SW480 (cell line): Measurements from ENCODE around the gene SRCAP.

Source experiments
- DNase-seq: peaks from one replicate; pipeline ENCODE4 v3.0.0-alpha.2; 2016; ENCODE audit warnings: low spot score

SRCAP gene

DNA sequence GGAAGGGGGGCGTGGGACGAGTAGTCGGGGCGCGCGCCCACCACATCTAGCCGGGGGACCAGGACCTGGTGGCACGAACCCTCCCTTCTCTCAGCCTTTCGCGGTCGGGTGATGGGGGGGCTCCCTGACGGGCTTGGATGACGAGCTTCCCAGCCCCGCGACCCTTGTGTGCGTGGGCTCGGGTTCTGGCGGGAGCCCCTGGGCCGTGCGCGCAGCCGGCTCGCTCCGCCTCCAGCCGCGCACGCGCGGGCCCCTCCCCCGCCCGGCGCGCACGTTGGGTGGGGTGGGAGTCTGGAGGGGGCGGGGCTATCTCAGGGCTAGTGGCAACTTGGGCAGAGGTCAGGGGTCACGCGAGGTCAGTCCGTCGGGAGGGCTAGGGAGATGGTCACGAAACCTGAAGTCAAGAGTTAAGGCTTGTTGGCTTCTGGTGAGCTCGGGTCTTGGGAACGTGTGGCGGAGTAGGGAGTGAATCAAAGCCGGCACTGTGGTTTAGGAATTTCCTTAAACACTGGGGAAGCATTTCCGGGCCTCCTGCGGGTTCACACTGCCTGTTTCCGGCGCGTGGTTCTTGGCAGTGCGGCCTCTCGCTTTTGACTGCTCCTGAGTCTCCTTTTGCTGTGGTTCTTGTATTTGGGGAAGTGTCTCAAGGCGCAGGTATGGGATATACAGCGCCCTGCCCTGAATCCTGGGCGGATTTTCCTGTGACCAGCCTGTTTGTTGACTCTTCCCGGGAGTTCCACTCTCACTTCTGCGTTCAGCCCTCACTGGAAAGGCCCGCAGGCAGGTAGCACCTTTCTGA, at the start of gene SRCAP:
Gene SRCAP, plus strand, starts transcription at position 356 of the 799 bp plus-strand sequence. CDS start 1,654 bp downstream, outside the sequence.
- peak; percentile 65 for DNase-seq

DNA sequence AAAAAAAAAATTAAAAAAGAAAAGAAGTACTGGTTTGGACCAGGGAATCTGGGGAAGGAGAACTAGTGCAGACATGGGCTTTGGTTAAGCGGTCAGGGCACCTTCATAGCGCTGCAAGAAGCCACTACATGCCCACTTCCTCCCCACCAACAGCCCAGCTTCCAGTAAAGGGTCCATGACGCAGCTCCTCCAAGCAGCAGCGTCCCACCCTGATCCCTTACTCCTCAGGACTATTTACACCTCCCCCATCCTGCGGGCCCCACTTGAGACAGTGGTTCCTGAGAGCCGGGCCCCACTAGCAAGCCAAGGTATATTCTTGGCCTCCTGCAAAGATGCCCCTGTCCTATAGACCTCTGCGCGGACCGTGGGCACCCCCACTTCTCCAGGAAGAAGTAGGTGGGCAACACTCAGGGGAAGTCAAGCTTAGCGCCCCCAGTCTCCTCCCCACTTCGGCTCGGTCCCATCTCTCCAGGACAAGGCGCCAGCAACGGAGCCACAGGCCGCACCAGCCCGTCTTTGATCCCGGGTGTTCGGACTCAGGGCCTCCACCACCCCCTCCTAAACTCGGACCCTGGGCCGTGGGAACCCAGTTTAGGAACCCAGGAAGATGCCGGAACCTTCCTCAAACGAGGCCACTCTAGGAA, 49.1 kb upstream of the SRCAP start:
- no peak for DNase-seq

DNA sequence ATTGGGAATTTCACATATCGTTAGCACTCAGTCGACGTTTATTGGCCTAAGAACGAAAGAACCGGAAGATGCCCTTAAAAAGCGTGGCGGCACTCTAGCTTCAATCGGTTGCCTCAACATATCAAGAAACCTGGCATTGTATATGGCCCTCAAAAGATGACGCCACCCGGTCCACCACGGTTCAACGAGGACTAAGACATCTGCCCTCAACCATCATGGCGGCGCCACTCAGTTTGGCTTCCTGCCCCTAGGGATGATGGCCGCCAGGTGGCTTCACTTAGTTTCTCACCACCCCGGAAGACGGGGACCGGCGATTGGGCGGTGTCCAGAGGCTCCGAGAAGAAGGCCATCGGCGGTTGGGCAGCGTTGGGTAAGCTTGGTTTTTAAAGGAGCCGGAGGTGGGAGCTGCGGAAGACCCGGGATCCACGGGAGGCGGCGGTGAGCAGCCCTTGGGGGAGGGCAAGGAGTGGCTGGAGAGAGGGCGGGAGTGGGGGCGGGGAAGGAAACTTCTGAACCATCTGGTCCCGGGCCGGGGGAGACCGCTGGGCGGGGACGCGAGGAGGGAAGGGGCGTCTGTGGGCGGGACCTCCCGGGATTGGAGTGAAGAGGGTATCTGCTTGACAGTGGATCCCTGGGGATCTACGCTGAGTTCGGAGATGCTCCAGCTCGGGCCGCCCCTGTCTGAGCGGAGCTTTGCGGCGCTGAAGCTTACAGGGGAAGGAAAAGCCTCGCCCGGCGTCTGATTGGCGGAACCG, 48.4 kb upstream of the SRCAP start, which contains the start of gene PRR14:
Gene PRR14, plus strand, starts transcription at position 592 of the 755 bp plus-strand sequence. CDS start 686 bp downstream, outside the sequence.
- peak; percentile 99 for DNase-seq

DNA sequence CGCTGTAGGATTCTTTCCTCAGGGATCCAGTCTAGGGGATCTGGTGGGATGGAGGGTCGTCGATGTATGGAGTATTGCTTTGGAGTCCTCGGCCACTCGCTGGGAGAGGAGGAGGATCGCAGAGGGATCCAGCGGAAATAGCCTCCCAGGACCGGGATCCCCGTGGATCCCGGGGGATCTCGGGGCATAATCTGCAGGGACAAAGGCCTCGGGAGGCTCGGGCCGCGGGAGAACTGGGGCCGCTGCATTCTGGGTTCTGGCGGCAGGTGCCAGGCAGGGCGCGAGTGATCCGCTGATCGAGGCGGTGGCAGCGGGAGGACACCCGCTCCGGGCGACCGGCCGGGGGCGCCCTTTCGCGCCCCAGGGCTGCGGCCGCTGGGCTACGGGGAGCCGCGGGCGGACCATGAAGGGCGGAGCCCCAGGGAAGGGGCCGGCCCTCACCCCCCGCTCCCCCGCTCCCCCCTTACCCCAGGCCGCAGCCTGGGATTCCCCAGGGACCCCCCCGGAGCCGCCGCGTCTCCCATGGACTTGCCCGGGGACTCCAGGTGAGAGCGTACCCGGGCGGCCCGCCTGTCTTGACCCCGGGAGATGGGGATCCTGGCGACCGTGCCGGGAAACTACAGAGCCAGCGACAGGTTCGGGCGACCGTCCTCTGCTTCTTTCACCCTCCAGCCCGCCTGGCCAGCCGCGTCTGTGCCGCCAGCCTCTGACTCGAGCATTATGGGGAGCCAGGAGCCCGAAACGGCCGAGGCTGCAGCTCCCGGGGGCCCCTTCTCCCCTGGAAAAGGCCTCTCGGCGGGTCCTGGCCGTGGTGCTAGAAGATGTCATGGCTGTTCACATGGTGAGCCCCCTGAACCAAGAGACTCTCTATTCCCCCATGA, 47.6 kb upstream of the SRCAP start:
- DNase-seq = peak; percentile 59

DNA sequence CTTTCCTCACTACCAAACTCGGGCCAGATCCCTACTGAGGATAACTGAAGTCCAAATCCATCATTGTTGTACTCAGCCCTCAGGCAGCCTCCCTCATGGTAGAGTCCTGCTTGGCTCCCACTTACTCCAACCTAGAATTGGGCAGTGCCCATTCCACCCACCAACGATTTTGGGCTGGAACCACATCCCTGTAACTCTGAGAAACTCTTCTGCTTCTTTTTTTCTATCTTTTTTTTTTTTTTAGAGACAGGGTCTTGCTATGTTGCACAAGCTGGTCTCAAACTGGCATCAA, 47.0 kb upstream of the SRCAP start:
- DNase-seq = no peak

DNA sequence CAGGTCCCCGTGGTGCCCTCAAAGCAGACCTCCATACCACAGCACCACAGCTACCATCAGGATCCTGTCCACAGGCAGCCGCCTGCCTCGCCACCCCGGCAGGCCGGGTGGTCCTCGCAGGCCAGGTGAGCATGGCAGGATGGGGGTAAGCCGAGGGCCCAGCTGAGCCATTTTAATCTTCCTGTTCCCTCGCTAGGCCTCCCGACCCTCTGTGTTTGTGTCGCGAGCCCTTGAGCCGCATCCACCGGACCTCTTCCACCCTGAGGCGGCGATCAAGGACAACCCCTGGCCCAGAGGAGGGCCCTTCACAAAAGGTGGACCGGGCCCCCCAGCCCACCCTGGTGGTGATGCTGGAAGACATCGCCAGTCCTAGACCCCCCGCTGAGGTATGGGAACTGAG, 46.3 kb upstream of the SRCAP start:
- no peak for DNase-seq

DNA sequence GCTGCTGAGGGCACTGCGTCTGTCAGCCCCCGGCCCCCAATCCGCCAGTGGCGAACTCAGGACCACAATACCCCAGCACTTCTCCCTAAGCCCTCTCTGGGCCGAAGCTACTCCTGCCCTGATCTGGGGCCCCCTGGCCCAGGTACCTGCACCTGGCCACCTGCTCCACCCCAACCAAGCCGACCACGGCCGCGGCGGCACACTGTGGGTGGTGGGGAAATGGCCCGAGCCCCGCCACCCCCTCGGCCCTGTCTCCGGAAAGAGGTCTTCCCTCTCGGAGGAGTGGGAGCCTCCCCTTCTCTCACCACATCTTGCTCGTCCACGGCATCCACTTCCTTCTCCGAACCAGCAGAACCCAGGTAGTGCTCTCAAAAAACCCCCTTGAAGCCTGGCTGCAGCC, 44.1 kb upstream of the SRCAP start:
- DNase-seq = no peak

DNA sequence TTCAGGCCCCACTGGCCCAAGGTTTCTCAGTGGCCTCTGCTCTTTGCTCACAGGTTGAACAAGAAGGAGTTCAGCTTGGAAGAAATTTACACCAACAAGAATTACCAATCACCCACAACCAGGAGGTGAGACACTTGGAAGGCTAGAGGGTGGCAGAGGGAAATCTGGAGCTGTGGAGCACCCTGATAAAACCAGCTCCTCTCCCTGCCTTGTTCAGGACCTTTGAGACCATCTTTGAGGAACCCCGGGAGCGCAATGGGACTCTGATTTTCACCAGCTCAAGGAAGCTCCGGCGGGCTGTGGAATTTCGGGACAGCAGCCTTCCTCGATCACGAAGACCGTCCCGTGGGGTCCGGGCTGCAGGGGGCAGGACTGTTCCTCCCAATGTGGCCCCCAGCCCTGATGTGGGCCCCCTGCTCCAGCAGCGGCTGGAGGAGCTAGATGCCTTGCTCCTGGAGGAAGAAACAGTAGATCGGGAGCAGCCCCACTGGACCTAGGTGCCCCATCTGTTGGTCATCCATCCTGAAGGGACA, 43.1 kb upstream of the SRCAP start:
- no peak for DNase-seq

DNA sequence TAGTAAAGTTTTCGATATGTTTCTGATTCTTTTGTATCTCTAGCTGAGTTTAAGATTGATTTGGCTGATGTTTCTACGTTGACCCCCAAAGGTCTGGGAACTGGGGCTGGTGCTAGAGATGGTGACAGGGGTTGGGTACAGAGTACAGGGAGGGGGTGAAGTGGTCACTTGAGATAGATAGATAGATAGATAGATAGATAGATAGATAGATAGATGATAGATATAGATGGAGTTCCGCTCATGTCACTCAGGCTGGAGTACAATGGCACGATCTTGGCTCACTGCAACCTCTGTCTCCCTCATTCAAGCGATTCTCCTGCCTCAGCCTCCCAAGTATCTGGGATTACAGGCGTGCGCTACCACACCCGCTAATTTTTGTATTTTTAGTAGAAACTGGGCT, 42.6 kb upstream of the SRCAP start:
- DNase-seq = no peak

DNA sequence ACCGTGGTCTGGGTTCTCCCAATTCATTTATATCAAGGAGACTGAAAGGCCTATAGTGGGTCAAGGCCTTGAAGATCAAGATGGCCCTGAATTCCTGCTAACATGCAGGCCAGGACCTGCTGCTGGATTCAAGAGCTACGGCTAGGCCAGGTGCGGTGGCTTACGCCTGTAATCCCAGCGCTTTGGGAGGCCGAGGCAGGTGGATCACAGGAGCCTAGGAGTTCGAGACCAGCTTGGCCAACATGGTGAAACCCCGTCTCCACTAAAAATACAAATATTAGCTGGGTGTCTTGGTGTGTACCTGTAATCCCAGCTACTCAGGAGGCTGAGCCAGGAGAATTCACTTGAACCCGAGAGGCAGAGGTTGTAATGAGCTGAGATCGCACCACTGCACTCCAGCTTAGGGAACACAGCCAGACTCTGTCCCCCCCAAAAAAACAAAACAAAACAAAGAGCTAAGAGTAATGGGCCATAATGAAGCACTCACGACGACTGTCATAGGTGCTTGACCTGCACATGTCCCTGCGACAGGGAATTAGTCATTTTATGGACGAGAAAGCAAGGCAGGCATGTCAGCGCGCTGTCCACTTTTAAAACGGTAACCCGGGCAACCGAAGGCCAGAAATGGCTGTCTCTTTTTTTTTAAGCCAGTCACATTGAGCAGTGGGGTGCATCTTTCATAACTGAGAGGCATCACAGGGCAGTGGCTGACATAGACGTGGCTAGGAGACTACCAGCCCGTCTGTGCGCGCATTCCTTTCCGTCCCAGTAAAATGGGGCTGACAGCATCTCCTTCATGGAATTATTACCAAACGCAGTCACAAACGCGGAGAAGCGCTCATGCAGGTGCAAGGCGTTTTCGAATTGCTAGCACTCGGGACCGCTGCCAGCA, 41.8 kb upstream of the SRCAP start:
- no peak for DNase-seq

DNA sequence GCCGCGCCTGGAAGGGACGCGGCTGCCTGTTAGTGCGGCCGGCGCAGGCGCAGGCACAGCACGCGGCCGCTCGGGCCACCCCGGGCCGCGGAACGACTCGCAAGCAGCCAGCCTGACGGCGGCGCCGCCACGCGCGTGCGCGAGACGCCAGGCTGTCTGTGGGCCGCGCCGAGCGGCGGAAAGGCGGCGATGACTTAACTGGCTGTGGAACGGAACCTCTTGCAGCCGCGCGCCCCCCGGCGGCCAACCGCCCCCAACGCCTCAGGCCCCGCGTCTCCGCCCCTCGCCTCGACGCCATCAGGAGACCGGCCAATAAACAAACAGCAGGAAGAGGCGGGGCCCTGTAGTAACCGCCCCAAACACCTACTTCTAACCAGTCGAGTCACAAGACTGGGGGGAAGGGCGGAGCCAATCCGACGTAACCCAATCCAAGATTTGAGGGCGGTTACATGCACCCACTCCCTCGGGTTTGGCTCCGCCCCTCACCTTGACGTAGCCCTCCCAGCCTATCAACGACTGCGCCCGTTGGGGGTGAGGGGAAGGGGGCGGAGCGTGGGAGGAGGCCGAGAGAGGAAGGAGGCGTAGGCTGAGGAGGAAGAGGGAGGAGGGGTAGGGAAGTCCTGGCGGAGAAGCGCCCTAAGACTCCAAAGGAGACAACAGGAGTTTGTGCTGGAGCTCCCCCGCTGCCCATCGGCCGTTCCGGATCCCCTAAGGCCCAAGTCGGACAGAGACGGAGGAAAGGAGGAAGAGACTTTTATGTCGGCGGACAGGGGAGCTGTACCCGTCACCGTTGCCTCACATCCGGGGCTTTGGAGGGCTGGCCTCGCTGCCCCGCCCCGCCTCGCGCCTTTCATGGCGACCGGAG, 40.9 kb upstream of the SRCAP start, which contains the start of gene FBRS:
Gene FBRS, plus strand, starts transcription at position 566 of the 865 bp plus-strand sequence. CDS start 1,088 bp downstream, outside the sequence.
- peak; percentile 99 for DNase-seq

DNA sequence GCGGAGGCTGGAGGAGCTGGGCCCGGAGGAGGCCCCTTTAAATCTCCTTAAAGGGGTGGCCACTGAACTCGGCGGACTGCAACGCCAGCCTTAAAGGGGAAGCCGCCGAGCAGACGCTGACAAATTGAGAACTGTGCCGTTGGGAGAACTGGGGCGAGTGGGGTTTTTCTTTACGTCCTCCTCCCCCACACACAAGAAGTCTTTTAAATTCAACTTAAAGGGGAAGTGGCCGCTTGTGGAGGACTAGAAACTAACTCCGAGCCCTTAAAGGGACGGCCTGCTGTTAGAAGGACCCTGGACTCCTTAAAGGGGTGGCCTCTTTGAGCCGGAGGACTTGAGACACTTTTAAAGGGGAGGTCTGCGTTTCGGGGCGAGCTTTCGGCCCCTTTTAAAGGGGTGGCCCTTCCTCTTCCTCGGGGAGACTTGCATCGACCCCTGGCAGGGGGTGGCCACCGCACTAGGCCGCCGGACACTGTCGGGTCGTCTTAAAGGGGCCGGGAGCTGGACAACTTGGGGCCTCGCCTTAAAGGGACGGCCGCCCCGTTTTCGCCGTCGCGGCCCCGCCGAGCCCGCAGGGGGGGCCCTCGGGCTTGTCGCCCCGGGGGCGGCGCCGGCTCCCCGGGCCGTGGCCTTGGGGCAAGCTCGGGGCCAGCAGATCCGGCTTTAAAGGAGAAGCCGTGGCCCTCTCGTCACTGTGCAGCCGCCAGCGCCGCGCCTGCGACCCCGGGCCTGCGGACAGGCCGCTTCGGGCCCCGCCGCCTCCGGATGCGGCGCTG, 40.1 kb upstream of the SRCAP start:
- DNase-seq = peak; percentile 94

DNA sequence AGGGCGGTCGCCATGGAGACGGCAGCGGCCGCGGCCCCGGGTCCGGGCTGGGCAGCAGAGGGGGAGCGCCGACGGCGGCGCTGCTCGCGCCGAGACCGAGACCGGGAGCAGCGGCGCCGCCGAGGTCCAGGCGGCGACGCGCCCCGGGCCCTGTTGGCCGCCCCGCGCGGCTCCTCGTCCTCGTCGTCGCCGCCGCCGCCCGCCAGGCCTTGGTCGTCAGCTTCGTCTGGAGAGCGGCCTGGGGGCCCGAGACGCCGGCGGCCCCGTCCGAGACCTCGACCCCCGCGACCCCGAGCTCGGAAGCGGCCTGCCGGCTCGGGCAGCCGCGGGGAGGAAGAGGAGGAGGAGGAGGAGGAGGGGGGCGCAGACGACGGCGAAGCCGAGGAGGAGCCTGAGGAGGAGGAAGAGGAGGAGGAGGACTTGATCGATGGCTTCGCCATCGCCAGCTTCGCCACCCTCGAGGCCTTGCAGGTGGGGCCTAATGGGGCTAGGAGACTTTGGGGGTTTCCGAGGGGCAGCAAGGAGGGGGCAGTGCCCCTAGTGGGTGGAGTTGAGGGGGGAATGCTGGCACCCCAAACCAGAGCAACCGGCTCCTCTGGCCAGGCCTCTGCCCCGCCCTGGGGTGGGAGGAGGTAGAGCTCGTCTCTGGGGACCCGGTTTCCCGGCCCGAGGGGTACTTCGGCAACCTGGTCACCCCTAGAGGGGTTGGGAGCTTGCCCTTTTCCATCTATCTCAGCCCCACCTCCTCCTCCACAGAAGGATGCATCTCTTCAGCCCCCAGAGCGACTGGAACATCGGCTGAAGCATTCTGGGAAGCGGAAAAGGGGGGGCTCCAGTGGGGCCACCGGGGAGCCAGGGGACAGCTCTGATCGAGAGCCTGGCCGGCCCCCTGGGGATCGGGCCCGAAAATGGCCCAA, 39.2 kb upstream of the SRCAP start:
- DNase-seq = no peak

DNA sequence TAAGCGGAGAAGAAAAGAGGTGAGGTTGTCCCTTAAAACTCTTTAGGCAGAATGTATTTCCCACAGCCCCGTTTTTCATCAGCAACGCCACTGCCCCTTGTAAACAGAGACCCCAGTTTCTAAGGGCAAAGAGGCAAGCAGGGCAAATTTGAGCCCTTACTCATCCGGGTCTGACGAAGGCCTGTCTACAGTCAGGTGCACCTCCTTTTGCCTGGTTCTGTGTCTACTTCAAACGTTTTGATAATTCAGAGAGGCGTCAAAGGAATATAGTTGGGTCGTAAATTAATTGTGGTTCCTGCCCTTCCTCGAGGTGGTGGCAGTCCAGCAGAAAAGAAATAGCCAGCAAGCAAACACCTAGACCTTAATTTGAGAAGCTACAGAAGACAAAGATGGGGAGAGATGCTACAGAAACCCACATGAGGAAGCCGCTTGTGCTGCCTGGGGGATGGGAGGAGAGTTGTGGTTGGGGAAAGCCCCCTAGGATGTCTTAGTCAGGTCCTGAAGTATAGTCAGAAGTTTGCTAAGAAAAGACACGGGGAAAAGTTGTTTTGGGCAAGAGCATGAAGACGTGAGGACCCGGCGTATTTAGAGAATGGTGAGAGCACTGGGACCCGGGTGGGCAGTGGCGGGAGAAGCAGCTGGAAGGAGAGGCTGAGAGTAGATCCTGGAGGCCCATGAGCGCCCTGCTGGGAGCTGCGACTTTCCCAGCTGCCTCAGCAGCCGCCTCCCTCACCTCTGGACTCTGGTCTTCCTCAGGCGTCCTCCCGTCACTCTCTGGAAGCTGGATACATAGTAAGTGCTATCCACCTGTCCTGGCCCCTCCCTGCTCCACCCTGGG, 38.3 kb upstream of the SRCAP start:
- no peak for DNase-seq

DNA sequence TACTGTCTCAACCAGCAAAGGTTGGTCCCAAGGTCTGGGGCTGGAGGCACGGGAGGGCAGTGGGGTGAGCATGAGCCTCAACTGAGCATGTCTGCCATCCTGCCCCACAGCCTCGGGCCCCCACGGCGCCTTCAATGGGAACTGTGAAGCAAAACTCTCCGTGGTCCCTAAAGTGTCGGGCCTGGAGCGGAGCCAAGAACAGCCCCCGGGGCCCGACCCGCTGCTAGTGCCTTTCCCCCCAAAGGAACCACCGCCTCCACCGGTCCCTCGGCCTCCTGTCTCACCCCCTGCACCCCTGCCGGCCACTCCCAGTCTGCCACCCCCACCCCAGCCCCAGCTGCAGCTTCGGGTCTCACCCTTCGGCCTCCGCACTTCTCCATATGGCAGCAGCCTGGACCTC, 36.5 kb upstream of the SRCAP start:
- no peak for DNase-seq

DNA sequence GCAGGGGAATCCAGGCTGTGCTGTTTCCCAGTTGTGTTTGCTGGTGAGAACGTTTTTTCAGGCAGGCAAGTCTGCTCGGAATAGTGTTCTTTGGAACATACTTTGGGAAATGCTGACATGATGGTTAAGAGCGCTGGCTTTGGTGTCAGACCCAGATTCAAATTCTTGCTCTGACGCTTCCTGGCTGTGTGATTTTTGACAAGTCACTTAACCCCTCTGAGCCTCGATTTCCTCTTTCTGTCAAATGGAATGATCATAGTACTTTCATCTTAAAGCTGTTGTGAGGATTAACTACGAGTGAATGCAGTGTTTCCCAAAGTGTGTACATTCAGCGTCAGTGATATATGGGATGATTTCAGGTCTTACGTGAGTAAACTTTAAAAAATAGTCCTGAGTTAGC, 35.9 kb upstream of the SRCAP start:
- no peak for DNase-seq

DNA sequence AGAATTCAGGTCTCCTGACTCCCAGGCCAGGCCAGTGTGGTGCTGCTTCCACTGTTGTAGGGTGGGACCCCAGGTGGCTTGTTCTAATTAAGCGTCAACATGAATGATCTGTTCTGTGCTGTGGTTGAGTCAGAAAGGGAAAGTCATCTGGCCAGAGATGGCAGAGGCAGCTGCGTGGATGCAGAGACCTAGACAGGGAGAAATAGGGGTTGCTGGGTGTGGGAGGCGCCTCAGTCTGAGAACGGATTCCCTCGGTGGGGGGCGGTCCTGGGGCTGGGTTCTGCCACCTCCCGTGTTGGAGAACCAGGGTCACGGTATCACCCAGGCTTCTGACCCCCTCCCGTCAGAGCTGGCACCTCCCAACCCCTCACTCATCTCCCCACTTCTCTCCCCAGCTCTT, 35.2 kb upstream of the SRCAP start:
- DNase-seq = no peak
